NT2/D1 (cell line): ENCODE data around the gene LRRC61.

Experiments
- SUZ12 ChIP-seq: IDR thresholded peaks from 2 replicates; pipeline ENCODE4 v1.6.1; 2011; ENCODE audit not compliant: insufficient read length, insufficient read depth; ENCODE audit errors: extremely low read depth
- YY1 ChIP-seq: IDR thresholded peaks from 2 replicates; pipeline ENCODE4 v1.6.1; 2011; ENCODE audit not compliant: insufficient read length, insufficient read depth
- ZNF274 ChIP-seq: IDR thresholded peaks from 2 replicates; pipeline ENCODE4 v1.6.1; 2011; ENCODE audit warnings: mild to moderate bottlenecking, low read depth, low read length

- TF ChIP-seq YY1 (no peak), SUZ12 (no peak), ZNF274 (no peak)
These were observed 57.3 kb downstream of the LRRC61 start for GRCh38 chr7:150380463-150380862.
